ENCODE data around the gene PHF1. TPM values are rescaled to one million over a fixed set of nuclear protein-coding genes. Genes with fewer than 3 reads are reported as not detected.

PHF1 gene
- total RNA-seq, 4 donors from 2014 or later = 8.1 to 48.6 (median 17.3) TPM

- Histone ChIP-seq H3K9me3 (no peaks in the 10 kb centered on the region), H3K27me3 (no peaks in the 10 kb centered on the region), H3K27ac (peak overlapping the region; percentile 16 to 99 (median 96)), H3K36me3 (peaks cover 9 to 44% (median 36%) of the 10 kb centered on the region in 3 donors), H3K4me1 (peaks cover 41 to 89% (median 49%) of the 10 kb centered on the region in 3 donors), H3K4me3 (peak overlapping the region; percentile 41 to 85 (median 72))
- TF ChIP-seq POLR2A (IDR thresholded peaks at IDR 0.05) = no peak
- no peak for TF ChIP-seq CTCF (IDR thresholded peaks at IDR 0.05)
- no peak for DNase-seq
- WGBS, 2 donors = 21 to 36% methylated on average over 12 of the region's 12 CpGs
- intact Hi-C loops (cut with DNase I) = loop anchor here (10.0 kb wide), 1 partner anchor 158 kb away; no protein-coding TSS in a partner anchor
These were observed 5.7 kb downstream of the PHF1 start for GRCh38 chr6:33416386-33417127.

GRCh38 chr6:33417128-33417902, 6.5 kb downstream of the PHF1 start:
- no peak for DNase-seq
- Histone ChIP-seq H3K9me3 (no peaks in the 10 kb centered on the region), H3K4me3 (peak overlapping the region; percentile 41 to 85 (median 72)), H3K36me3 (peaks cover 9 to 42% (median 35%) of the 10 kb centered on the region in 3 donors), H3K4me1 (peaks cover 35 to 82% (median 42%) of the 10 kb centered on the region in 3 donors), H3K27ac (peak overlapping the region; percentile 89 to 99 (median 96)), H3K27me3 (no peaks in the 10 kb centered on the region)
- 2 to 5% methylated on average over 8 to 11 of the region's 25 CpGs for WGBS, 2 donors
- no peak for TF ChIP-seq POLR2A (IDR thresholded peaks at IDR 0.05)
- TF ChIP-seq CTCF (IDR thresholded peaks at IDR 0.05) = no peak
- intact Hi-C loops (cut with DNase I) = loop anchor here (10.0 kb wide), 1 partner anchor 157 kb away; no protein-coding TSS in a partner anchor

GRCh38 chr6:33417903-33418689, 7.3 kb downstream of the PHF1 start, which contains the start of gene CUTA:
CUTA (minus strand) TSS chr6:33418107; CDS start chr6:33418000, 107 bp downstream.
- 0% methylated on average over 11 of the region's 51 CpGs for WGBS, 2 donors
- Histone ChIP-seq H3K9me3 (no peaks in the 10 kb centered on the region), H3K4me3 (peak within 1 kb of the TSS; percentile 41 to 85 (median 72)), H3K36me3 (peaks cover 9 to 35% (median 27%) of the 10 kb centered on the region in 3 donors), H3K27me3 (no peaks in the 10 kb centered on the region), H3K4me1 (peaks cover 35 to 74% (median 37%) of the 10 kb centered on the region in 3 donors), H3K27ac (peak within 1 kb of the TSS; percentile 89 to 99 (median 96))
- DNase-seq = peak; percentile 97
- intact Hi-C loops (cut with DNase I) = loop anchor here (10.0 kb wide), 1 partner anchor 157 kb away; no protein-coding TSS in a partner anchor
- TF ChIP-seq CTCF (IDR thresholded peaks at IDR 0.05) (peak; percentile 21 to 53 (median 40)), POLR2A (IDR thresholded peaks at IDR 0.05) (peak in 3 of 4 donors; percentile 54 to 82 (median 74))

GRCh38 chr6:33418690-33419291, 8.0 kb downstream of the PHF1 start:
- intact Hi-C loops (cut with DNase I) = loop anchor here (10.0 kb wide), 1 partner anchor 156 kb away; no protein-coding TSS in a partner anchor
- H3K4me1 ChIP-seq = peaks cover 35 to 70% (median 37%) of the 10 kb centered on the region in 3 donors
- WGBS, 2 donors = 27 to 39% methylated on average over 7 to 8 of the region's 8 CpGs
- H3K9me3 ChIP-seq = no peaks in the 10 kb centered on the region
- peaks cover 9 to 28% (median 23%) of the 10 kb centered on the region in 3 donors for H3K36me3 ChIP-seq
- TF ChIP-seq POLR2A (IDR thresholded peaks at IDR 0.05) = no peak
- no peak for TF ChIP-seq CTCF (IDR thresholded peaks at IDR 0.05)
- peak overlapping the region; percentile 89 to 99 (median 96) for H3K27ac ChIP-seq
- peak overlapping the region; percentile 24 to 85 (median 72) for H3K4me3 ChIP-seq
- H3K27me3 ChIP-seq = no peaks in the 10 kb centered on the region
- DNase-seq = no peak

Measured in esophagus squamous epithelium (tissue), 5 donors.